Activated CD4-positive, alpha-beta T cell treated with anti-CD3 and anti-CD28 coated beads, Interleukin-2, Interleukin-6, amounts not matched to agents 100 ng/mL and 50 ng/mL, durations not matched to agents 16 hours and 8 hours (primary cell): Measurements from ENCODE around the gene ASMTL.
"Not testable (repeated sequence)": the region's sequence is repeated elsewhere in the genome, so short reads cannot be mapped to it uniquely, and the experiment has no call there.

Source experiments
- DNase-seq: peaks from one replicate; pipeline ENCODE4 v3.0.0-alpha.2; 2020

ASMTL gene

DNA sequence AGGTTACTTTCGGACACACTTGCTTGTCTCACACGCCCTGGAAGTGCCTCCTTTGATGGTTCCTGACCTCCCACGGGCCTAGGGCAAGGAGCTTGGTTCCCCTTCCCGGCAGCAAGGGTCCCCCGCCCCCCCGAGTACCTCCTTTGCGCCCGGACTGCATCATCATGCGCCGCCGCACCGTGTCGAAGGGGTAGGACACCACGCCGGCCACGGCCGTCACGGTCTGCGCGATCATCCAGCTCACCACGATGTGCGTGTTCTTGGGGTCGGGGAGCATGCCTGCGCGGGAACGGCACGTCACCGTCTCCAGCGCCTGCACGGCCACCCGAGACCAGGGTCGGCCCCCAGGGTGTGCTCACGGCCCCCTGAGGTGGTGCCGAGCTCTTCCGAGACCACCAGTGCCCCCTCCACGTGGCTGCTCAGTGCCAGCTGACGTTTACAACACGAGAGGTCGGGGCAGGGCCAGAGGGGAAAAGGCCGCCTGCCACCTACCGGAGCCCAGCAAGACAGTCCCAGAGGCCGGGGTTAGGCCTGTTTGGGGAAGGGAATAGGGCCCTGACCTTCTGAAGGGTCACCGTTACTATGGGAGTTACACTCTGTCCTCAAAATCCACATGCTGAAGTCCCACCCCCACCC, 65.5 kb downstream of the ASMTL start:
- DNase-seq: no peak

DNA sequence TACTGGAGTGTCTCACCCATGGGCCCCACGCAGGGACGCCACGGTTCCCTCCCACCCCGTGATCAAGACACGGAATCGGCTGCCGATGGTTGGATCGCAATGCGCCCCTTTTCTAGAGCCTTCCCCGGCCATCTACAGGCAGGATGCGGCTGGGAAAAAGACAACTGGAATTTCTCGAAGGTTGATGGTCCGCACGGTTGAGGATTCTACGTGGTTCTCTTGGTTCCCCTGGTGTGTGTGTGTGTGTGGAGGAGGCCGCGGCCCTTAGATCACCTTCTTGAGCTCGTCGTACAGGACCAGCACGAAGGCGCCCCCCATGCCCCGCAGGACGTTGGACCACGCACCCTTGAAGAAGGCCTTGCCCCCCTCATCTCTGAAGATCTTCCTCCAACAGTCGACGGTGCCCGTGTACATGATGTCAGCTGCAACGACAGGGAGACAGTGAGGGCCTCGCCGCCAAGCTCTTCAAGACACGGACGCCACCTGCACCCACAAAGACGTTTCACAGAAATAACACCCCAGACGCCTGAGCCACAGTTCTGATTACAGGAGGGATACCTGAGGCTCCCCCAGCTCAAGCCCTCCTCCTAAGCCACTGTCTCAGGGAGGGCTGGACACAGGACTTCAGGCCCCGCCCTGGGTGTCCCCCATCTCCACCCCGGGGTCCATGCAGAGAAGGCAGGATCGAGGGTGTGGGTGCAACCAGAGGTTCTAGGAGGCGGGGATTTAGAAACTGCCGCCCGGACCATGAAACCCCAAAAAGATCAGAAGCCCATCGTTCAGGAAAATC, 66.2 kb downstream of the ASMTL start:
- no peak for DNase-seq

DNA sequence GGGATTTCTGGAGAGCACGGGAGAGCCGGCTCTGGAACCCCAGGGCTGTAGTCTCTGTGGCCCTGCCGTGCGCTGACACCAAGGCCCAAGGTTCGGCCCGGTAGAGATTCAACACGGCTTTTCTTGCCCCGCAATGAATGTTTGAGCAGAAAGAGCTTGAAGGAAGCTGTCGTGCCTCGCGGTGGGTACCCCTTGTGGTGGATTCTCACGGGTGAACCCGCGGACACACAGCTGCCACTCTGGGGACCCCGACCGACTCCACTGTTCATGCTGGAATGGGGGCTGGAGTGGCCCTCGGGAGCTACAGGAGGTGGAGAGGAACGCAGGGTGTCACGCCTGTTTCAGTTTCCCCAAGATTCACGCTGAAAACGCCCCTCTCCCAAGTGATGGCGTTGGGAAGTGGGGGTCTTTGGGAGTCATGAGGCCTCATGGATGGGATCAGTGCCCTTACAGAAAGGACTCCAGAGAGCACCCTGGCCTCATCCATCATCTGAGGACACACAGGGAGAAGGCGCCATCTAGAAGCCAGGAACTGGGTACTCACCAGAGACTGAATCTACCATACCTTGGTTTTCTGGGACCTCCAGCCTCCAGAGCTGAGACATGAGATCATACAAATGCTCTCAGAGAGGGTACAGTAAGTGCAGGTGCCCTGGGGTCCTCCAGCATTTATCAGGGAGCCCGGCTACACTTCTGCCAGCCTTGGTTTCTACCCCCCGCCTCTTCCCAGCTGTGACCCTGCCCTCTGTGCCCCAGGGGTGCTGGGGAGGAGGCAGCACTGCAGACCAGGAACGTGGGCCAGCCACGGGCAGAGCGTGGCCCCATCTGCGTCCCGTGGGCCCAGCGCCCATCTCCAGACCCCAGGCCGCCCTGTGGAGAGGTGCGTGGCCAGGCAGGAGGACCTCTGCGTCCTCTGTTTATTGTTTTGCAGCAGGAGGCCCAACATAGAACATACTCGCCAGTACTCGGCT, 67.2 kb downstream of the ASMTL start:
- no peak for DNase-seq

DNA sequence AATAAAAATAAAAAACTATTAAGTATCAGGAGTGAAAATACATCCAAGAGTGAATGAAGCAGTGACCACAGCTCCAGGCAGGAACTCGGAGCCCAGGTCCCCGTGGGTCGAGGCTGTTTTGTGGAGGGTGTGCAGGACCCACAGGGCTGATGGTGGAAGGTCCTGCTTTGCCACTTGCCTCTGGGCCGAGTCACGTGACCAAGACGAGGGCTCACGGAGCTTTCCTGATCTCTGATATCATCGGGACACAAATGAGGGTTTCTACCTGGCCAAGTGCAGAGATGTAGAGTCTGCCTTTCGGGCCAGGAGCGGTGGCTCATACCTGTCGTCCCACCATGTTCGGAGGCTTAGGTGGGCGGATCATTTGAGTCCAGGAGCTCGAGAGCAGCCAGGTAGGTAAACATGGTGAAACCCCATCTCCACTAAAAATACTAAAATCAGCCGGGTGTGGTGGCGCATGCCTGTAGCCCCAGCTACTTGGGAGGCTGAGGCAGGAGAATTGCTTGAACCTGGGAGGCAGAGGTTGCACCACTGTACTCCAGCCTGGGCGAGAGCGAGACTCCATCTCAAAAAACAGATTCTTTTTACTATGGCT, 68.0 kb downstream of the ASMTL start:
- DNase-seq: no peak

DNA sequence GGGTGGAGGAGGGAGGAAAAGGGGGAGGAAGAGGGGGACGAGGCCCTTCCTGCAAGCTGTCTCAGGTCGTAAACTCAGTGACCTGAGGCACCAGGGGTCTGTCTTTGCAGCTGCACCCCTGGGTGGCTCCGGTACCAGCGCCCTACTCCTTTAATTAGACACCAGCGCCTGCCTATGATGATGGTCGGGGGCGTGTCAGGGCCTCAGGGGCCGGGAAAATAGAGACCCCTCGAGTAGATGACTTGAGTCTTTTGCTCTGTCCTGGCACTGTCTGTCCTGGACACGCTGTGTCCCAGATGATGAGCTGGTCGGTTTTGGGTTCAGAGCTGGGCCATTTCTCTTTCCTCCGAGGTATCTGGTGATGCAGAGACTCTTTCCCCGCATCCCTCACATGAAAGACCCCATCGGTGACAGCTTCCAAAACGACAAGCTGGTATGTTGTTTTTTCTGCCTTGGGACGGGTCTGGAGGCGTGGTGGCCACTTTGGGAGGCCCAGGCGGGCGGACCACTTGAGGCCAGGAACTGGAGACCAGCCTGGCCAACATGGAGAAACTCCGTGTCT, 72.0 kb downstream of the ASMTL start:
- no peak for DNase-seq

DNA sequence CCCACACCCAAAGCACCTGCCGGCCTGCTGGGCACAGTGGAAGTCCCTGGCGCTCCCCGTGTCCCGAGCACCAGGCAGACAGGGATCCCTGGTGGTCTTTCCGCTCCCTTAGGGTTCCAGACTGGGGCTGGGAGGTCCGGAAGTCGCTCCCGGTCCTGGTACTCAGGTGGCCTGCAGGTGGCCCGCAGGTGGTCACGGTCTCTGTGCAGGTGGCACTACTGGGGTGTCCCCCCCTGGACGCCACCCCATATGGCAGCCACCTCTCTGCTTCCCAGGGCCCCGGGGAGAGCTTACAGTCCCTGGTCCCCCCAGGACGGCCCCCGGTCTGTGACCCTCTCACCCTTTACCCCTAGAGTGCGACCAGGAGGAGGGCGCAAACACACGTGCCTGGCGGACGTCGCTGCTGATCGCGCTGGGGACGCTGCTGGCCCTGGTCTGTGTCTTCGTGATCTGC, 74.4 kb downstream of the ASMTL start:
- DNase-seq: no peak

DNA sequence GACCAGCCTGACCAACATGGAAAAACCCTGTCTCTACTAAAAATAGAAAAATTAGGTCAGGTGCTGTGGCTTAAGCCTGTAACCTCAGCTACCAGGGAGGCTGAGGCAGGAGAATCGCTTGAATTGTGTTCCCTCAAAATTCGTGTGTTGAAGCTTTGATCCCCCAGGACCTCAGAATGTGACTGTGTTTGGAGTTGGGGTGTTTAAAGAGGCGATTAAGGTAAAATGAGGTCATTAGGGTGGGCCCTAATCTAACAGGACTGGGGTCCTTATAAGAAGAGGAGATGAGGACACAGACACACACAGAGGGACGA, 84.4 kb downstream of the ASMTL start:
- DNase-seq: no peak

DNA sequence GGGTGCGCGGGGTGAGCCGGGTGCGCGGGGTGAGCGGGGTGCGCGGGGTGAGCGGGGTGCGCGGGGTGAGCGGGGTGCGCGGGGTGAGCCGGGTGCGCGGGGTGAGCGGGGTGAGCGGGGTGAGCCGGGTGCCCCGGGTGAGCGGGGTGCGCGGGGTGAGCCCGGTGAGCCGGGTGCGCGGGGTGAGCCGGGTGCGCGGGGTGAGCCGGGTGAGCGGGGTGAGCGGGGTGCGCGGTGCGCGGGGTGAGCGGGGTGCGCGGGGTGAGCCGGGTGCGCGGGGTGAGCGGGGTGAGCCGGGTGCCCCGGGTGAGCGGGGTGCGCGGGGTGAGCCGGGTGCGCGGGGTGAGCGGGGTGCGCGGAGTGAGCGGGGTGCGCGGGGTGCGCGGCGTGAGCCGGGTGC, 86.3 kb downstream of the ASMTL start:
- not testable (repeated sequence) for DNase-seq

DNA sequence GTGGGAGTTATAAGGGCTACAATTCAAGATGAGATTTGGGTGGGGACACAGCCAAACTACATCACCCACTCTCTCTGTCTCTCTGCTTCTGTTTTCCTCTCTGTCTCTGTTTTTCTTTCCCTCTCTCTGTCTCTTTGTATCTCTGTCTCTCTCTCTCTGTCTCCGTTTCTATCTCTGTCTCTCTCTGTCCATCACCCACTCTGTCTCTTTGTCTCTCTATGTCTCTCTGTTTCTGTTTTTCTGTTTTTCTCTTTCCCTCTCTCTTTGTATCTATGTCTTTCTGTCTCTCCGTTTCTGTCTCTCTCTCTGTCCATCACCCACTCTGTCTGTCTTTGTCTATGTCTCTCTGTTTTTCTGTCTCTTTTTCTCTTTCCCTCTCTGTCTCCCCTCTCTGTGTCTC, 90.8 kb downstream of the ASMTL start:
- no peak for DNase-seq

DNA sequence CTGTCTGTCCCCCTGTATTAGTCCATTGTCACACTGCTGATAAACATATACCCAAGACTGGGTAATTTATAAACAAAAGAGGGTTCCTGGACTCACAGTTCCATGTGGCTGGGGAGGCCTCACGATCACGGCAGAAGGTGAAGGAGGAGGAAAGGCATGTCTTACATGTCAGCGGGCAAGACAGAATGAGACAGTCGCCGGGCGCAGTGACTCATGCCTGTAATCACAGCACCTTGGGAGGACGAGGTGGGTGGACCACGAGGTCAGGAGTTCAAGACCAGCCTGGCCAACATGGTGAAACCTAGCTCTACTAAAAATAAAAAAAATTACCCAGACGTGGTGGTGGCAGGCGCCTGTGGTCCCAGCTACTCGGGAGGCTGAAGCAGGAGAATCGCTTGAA, 91.4 kb downstream of the ASMTL start:
- DNase-seq: no peak

DNA sequence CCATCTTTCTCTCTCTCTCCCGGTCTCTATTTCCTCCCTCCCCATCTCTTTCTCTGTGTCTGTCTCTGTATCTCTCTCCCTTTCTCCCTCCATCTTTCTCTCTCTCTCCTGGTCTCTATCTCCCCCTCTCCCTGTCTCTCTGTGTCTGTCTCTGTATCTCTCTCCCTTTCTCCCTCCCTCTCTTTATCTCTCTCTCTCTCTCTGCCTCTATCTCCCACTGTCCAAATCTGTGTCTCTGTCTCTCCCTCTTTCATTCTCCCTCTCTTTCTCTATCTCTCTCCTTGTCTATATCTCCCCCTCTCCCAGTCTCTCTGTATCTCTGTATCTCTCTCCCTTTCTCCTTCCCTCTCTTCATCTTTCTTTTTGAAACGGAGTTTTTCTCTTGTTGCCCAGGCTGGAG, 92.5 kb downstream of the ASMTL start:
- no peak for DNase-seq

DNA sequence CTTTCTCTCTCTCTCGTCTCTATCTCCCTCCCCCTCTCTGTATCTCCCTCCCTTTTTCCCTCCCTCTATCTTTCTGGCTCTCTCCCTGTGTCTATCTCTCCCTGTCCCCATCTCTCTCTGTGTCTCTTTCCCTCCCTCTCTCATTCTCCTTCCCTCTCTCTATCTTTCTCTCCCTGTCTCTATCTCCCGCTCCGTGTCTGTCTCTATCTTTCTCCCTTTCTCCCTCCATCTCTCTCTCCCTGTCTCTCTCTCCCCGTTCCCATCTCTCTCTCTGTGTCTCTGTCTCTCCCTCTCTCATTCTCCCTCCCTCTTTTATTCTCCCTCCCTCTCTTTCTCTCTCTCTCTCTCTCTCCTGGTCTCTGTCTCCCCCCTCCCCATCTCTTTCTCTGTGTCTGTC, 93.2 kb downstream of the ASMTL start:
- DNase-seq: no peak

DNA sequence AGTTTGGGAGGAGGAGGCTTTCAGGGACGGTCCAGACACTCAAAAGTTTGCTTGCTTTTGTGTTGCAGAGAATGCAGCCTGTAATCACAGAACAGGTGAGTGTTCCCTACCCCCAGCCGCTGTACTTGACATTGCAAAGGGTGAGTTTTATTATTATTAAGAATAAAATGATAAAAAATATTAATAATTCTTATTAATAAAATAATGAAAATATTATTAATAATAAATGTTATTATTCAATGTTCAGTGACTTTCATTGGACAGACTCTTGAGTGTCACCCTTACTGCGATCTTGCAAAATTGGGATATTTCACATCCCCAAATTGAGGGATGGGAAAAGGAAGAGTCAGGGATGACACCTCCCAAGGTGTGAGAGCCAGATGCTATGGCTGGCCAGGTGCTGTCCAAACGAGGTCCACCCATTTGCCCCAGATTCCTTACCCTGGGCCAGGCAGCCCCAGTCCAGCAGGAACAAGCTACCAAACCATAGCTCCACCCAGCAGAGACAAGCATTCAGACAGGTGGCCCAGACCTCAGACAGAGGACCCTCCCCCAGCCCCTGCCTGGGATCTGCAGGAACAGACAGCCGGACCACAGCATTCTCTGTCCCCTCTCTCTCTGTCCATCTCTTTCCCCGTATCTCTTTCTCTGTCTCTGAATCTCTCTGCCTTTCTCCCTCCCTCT, 93.8 kb downstream of the ASMTL start:
- no peak for DNase-seq

DNA sequence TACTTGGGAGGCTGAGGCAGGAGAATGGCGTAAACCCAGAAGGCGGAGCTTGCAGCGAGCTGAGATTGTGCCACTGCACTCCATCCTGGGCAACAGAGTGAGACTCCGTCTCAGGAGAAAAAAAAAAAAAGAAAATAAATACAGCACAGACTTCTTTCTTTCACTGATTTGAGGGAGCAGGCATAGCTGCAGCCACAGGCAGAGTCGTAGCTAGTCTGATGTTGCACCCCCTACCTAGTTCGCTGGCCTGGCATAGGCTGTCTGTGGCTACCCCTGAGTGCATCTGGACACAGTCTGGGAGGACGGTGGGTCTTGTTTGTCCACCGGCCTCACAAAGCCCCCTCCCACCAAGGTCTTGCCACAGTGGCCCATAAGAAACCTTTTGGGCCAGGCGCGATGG, 94.7 kb downstream of the ASMTL start:
- DNase-seq: no peak

DNA sequence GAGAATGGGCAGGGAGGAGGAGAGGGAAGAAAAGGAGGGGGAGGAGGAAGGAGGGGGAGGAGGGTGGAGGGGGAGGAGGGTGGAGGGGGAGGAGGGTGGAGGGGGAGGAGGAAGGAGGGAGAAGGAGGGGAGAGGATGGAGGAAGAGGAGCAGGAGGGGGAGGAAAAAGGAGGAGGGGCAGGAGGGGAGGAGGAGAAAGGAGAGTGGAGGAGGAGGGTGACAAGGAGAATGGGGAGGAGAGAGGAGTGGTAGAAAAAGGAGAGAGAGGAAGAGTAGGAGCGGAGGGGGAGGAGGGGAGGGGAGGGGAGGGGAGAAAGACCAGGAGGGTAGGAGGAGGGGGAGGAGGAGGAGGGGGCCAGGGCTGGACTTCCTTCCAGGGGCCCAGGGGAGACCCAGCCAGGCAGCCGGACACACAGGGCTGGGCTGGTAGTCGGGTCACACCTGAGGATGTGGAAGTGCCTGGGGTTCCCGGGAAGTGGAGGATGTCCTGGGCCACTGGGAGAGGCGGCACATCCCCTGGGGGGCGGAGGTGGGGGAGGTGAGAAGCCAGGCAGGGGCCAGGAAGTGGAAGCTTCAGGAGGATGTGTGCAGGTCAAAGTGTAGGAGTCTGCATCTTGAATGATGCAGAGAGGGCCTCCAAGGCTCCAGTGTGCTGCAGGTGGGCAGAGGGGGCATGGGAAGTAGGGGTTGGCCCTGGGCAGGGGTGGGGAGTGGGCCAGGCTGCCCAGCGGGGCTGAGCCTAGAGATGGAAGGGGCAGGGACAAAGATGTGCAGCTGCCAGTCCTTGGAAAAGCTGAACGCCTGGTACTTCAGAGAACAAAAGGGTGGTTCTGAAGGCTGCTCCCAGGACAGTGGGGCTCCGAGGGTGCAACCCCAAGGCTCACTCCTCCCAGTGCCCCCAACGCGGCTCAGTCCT, 97.3 kb downstream of the ASMTL start:
- DNase-seq: no peak

DNA sequence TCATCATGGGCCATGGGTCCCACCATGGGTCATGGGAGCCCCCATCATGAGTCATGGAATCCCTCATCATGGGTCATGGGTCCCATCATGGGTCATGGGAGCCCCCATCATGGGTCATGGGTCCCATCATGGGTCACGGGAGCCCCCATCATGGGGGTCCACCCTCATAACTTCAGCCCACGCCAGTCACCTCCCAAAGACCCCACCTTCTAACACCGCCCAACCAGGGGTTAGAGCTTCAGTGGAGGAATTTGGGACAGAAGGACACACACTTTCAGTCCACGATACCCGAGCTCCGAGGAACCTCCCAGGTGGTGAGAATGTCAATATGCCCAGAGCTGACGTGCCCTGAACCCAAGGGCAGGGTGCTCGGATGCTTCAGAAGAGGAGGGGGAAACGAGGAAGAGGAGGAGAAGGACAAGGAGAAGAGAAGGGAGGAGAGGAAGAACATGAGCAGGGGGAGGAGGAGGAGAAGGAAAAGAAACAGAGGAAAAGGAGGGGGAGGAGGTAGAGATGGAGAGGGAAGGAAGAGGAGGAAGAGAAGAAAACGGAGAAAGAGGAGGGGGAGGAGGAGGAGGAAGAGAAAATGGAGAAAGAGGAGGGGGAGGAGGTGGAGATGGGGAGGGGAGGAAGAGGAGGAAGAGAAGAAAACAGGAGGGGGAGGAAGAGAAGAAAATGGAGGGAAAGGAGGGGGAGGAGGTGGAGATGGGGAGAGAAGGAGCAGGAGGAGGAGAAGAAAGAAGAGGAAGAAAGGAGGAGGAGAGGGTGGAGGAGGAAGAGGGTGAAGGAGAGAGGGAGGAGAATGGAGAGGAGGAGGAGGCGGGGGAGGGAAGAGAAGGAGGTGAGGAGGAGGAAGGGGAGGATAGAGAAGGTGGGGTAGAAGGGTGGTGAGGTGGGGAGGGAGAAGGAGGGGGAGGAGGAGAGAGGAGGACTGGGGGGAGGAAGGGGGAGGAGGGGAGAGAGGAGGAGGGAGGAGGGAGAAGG, 98.4 kb downstream of the ASMTL start:
- DNase-seq: no peak
